ENCODE results near the gene FKBP5. TPM values are rescaled to one million over a fixed set of nuclear protein-coding genes. Genes with fewer than 3 reads are reported as not detected.

Gene FKBP5
- total and polyA plus RNA-seq, 2 donors (not counting 1 experiment from before 2014, with no cell fraction given), result 10.9 to 16.3 TPM

DNA sequence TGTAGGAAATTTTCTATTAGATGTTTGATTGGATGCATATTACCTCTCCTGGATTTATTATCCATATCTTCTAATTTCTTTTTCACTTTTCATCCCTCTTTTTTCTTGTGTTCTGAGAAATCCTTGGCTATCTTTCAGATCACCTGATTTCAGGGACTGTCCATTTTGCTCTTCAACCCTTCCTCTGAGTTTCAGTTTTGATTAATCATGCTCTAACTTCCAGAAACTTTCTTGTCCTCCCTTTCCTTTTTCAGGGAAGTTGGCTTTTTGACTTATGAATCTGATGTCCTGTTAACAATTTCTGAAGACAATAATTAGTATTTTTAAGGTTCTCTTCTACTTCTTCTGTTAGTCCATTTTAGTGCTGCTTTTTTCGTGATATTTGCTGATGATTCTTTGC, 79.1 kb downstream of the FKBP5 start:
- Histone ChIP-seq H3K36me3 (ENCODE audit: control insufficient read depth, insufficient read depth, low read length) (no peaks in the 10 kb centered on the region), H4K20me1 (ENCODE audit: control insufficient read depth, extremely low read depth, insufficient read depth, low read length) (no peaks in the 10 kb centered on the region), H3K4me2 (ENCODE audit: extremely low read depth, insufficient read depth, low read length) (no peak overlapping the region), H3K4me3 (replicated peaks in 1 of 4; ENCODE audit: control extremely low read depth in 1 of 4, insufficient read depth in 1 of 4, low read depth in 3 of 4, low read length in 4 of 4) (no peak overlapping the region), H3K79me2 (ENCODE audit: control insufficient read depth, insufficient read depth, low read length) (no peaks in the 10 kb centered on the region), H3K9me3 (ENCODE audit: control insufficient read depth, insufficient read depth, low read depth, low read length) (no peaks in the 10 kb centered on the region), H3K27ac (ENCODE audit: insufficient read depth, low read length) (no peak overlapping the region), H3K9ac (ENCODE audit: insufficient read depth, low read length) (no peak overlapping the region), H3K4me1 (ENCODE audit: control insufficient read depth, extremely low read depth, insufficient read depth, low read length) (peaks cover 2% of the 10 kb centered on the region), H3K27me3 (ENCODE audit: control insufficient read depth, insufficient read depth, low read length) (no peaks in the 10 kb centered on the region), H2AFZ (ENCODE audit: low read length) (no peak overlapping the region)
- no peak for DNase-seq (ENCODE audit: low read depth in 2 of 2)
- TF ChIP-seq, protein P1, sequence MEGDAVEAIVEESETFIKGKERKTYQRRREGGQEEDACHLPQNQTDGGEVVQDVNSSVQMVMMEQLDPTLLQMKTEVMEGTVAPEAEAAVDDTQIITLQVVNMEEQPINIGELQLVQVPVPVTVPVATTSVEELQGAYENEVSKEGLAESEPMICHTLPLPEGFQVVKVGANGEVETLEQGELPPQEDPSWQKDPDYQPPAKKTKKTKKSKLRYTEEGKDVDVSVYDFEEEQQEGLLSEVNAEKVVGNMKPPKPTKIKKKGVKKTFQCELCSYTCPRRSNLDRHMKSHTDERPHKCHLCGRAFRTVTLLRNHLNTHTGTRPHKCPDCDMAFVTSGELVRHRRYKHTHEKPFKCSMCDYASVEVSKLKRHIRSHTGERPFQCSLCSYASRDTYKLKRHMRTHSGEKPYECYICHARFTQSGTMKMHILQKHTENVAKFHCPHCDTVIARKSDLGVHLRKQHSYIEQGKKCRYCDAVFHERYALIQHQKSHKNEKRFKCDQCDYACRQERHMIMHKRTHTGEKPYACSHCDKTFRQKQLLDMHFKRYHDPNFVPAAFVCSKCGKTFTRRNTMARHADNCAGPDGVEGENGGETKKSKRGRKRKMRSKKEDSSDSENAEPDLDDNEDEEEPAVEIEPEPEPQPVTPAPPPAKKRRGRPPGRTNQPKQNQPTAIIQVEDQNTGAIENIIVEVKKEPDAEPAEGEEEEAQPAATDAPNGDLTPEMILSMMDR (conservative IDR thresholded peaks at IDR 0.05 in 1 of 2, IDR thresholded peaks at IDR 0.05 in 1 of 2; ENCODE audit: low read depth in 1 of 2, low read length in 2 of 2), result no peak
- no peak for TF ChIP-seq EZH2 (IDR thresholded peaks at IDR 0.05; ENCODE audit: low read length, missing control alignments)

DNA sequence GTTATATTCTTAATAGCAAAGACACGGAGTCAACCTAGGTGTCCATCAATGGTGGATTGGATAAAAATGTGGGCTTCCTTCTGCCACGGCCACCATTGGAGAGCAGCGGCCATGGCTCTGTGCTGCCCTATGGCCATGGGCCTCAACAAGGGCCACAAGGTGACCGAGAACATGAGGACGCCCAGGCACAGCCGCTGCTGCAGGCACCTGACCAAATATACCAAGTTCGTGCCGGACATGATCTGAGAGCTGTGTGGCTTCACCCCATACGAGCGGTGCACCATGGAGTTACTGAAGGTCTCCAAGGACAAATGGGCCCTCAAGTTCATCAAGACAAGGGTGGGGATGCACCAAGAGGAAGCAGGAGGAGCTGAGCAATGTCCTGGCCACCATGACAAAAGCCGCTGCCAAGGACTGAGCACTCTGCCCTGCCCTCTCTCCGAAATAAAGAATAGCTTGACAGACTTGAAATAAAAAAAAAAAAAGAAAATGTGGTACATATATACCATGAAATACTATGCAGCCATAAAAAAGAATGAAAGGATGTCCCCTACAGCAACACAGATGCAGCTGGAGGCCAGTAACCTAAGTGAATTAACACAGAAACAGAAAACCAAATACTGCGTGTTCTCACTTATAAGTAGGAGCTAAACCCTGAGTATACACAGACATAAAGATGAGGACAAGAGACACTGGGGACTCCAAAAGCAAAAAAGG, 81.0 kb downstream of the FKBP5 start:
- H4K20me1 ChIP-seq (ENCODE audit: control insufficient read depth, extremely low read depth, insufficient read depth, low read length), result no peaks in the 10 kb centered on the region

DNA sequence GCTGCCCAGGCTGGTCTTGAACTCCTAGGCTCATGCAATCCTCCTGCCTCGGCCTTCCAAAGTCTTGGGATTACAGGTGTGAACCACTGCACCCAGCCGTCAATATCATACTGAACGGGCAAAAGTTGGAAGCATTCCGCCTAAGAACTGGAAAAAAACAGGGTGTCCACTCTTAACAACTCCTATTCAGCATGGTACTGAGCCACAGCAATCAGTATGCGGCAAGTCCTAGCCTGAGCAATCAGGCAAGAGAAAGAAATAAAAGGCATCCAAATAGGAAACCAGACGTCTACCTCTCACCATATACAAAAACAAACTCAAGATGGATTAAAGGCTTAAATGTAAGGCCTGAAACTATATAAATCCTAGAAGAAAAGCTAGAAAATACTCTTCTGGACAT, 83.1 kb downstream of the FKBP5 start:
- no peak overlapping the region for H3K9ac ChIP-seq (ENCODE audit: insufficient read depth, low read length)
- TF ChIP-seq, protein P1 (conservative IDR thresholded peaks at IDR 0.05 in 1 of 2, IDR thresholded peaks at IDR 0.05 in 1 of 2; ENCODE audit: low read depth in 1 of 2, low read length in 2 of 2), result no peak
- TF ChIP-seq EZH2 (IDR thresholded peaks at IDR 0.05; ENCODE audit: low read length, missing control alignments), result no peak
- peak overlapping the region; percentile 6 for H3K27ac ChIP-seq (ENCODE audit: insufficient read depth, low read length)
- H3K4me3 ChIP-seq (replicated peaks in 1 of 4; ENCODE audit: control extremely low read depth in 1 of 4, insufficient read depth in 1 of 4, low read depth in 3 of 4, low read length in 4 of 4), result no peak overlapping the region
- peaks cover 17% of the 10 kb centered on the region for H3K4me1 ChIP-seq (ENCODE audit: control insufficient read depth, extremely low read depth, insufficient read depth, low read length)
- no peak overlapping the region for H3K4me2 ChIP-seq (ENCODE audit: extremely low read depth, insufficient read depth, low read length)
- no peak overlapping the region for H2AFZ ChIP-seq (ENCODE audit: low read length)
- no peaks in the 10 kb centered on the region for H3K79me2 ChIP-seq (ENCODE audit: control insufficient read depth, insufficient read depth, low read length)
- H3K36me3 ChIP-seq (ENCODE audit: control insufficient read depth, insufficient read depth, low read length), result no peaks in the 10 kb centered on the region
- H3K9me3 ChIP-seq (ENCODE audit: control insufficient read depth, insufficient read depth, low read depth, low read length), result no peaks in the 10 kb centered on the region
- no peaks in the 10 kb centered on the region for H3K27me3 ChIP-seq (ENCODE audit: control insufficient read depth, insufficient read depth, low read length)
- no peaks in the 10 kb centered on the region for H4K20me1 ChIP-seq (ENCODE audit: control insufficient read depth, extremely low read depth, insufficient read depth, low read length)
- DNase-seq (ENCODE audit: low read depth in 2 of 2), result peak in 1 of 2 donors; percentile 39

More for the DNA sequence above, 81.0 kb downstream of the FKBP5 start:
- H2AFZ ChIP-seq (ENCODE audit: low read length), result no peak overlapping the region
- H3K79me2 ChIP-seq (ENCODE audit: control insufficient read depth, insufficient read depth, low read length), result no peaks in the 10 kb centered on the region
- H3K4me2 ChIP-seq (ENCODE audit: extremely low read depth, insufficient read depth, low read length), result no peak overlapping the region
- H3K27ac ChIP-seq (ENCODE audit: insufficient read depth, low read length), result no peak overlapping the region
- H3K36me3 ChIP-seq (ENCODE audit: control insufficient read depth, insufficient read depth, low read length), result no peaks in the 10 kb centered on the region
- DNase-seq (ENCODE audit: low read depth in 2 of 2), result no peak
- no peaks in the 10 kb centered on the region for H3K27me3 ChIP-seq (ENCODE audit: control insufficient read depth, insufficient read depth, low read length)
- no peaks in the 10 kb centered on the region for H3K9me3 ChIP-seq (ENCODE audit: control insufficient read depth, insufficient read depth, low read depth, low read length)
- H3K4me1 ChIP-seq (ENCODE audit: control insufficient read depth, extremely low read depth, insufficient read depth, low read length), result peaks cover 9% of the 10 kb centered on the region
- no peak overlapping the region for H3K9ac ChIP-seq (ENCODE audit: insufficient read depth, low read length)
- TF ChIP-seq EZH2 (IDR thresholded peaks at IDR 0.05; ENCODE audit: low read length, missing control alignments), result no peak
- TF ChIP-seq, protein P1 (conservative IDR thresholded peaks at IDR 0.05 in 1 of 2, IDR thresholded peaks at IDR 0.05 in 1 of 2; ENCODE audit: low read depth in 1 of 2, low read length in 2 of 2), result no peak
- H3K4me3 ChIP-seq (replicated peaks in 1 of 4; ENCODE audit: control extremely low read depth in 1 of 4, insufficient read depth in 1 of 4, low read depth in 3 of 4, low read length in 4 of 4), result no peak overlapping the region

Measured in fibroblast of lung (primary cell).